Adipocyte (in vitro differentiated cells): Measurements from ENCODE around the gene ACSF3.

Experiments used
- DNase-seq: peaks from one replicate; pipeline ENCODE4 v3.0.0-alpha.2; 2015; ENCODE audit warnings: low read depth
- H3K27me3 ChIP-seq: replicated peaks from 2 replicates; pipeline ENCODE4 v1.7.0; 2013; ENCODE audit warnings: mild to moderate bottlenecking, low read length, moderate library complexity; ENCODE audit not compliant: control insufficient read depth, insufficient read depth
- H3K36me3 ChIP-seq: 2 replicates; pipeline ENCODE4 v1.7.0; 2013; ENCODE audit warnings: low read length, mild to moderate bottlenecking, moderate library complexity; ENCODE audit not compliant: control insufficient read depth, insufficient read depth, severe bottlenecking
- H3K4me1 ChIP-seq: 2 replicates; pipeline ENCODE4 v1.7.0; 2013; ENCODE audit warnings: mild to moderate bottlenecking, low read length, moderate library complexity; ENCODE audit not compliant: control insufficient read depth, insufficient read depth
- H3K4me3 ChIP-seq: 2 replicates; pipeline ENCODE4 v1.7.0; 2013; ENCODE audit warnings: mild to moderate bottlenecking, low read length, moderate library complexity
- H3K9ac ChIP-seq: 2 replicates; pipeline ENCODE4 v1.7.0; 2013; ENCODE audit warnings: mild to moderate bottlenecking, low read length, moderate library complexity
- H3K9me3 ChIP-seq: 2 replicates; pipeline ENCODE4 v1.7.0; 2013; ENCODE audit warnings: mild to moderate bottlenecking, low read length, moderate library complexity; ENCODE audit not compliant: control insufficient read depth

Gene ACSF3

GRCh38 chr16:89166696-89167424, 73.2 kb downstream of the ACSF3 start:
- Histone ChIP-seq H3K36me3 (no peaks in the 10 kb centered on the region), H3K4me3 (no peak overlapping the region), H3K9ac (peak overlapping the region; percentile 60), H3K27me3 (peaks cover 45% of the 10 kb centered on the region), H3K9me3 (no peaks in the 10 kb centered on the region), H3K4me1 (peaks cover 17% of the 10 kb centered on the region)
- no peak for DNase-seq

- H3K36me3 ChIP-seq = no peaks in the 10 kb centered on the region
- H3K4me1 ChIP-seq = peaks cover 19% of the 10 kb centered on the region
- no peaks in the 10 kb centered on the region for H3K9me3 ChIP-seq
- DNase-seq = peak; percentile 81
- H3K4me3 ChIP-seq = no peak overlapping the region
- H3K27me3 ChIP-seq = peaks cover 39% of the 10 kb centered on the region
- peak overlapping the region; percentile 60 for H3K9ac ChIP-seq
Observed at GRCh38 chr16:89167425-89167941, 73.8 kb downstream of the ACSF3 start.

- Histone ChIP-seq H3K9me3 (no peaks in the 10 kb centered on the region), H3K27me3 (peaks cover 31% of the 10 kb centered on the region), H3K4me1 (peaks cover 24% of the 10 kb centered on the region), H3K4me3 (no peak overlapping the region), H3K36me3 (no peaks in the 10 kb centered on the region), H3K9ac (no peak overlapping the region)
- DNase-seq = no peak
Observed at GRCh38 chr16:89168381-89169189, 74.9 kb downstream of the ACSF3 start.

GRCh38 chr16:89169778-89170177, 76.1 kb downstream of the ACSF3 start:
- no peak overlapping the region for H3K9ac ChIP-seq
- no peak for DNase-seq
- peaks cover 39% of the 10 kb centered on the region for H3K27me3 ChIP-seq
- H3K4me1 ChIP-seq = peaks cover 15% of the 10 kb centered on the region
- H3K9me3 ChIP-seq = no peaks in the 10 kb centered on the region
- no peak overlapping the region for H3K4me3 ChIP-seq
- H3K36me3 ChIP-seq = no peaks in the 10 kb centered on the region

GRCh38 chr16:89170346-89171215, 76.9 kb downstream of the ACSF3 start:
- H3K36me3 ChIP-seq = no peaks in the 10 kb centered on the region
- H3K27me3 ChIP-seq = peaks cover 39% of the 10 kb centered on the region
- peaks cover 15% of the 10 kb centered on the region for H3K4me1 ChIP-seq
- no peaks in the 10 kb centered on the region for H3K9me3 ChIP-seq
- H3K9ac ChIP-seq = no peak overlapping the region
- H3K4me3 ChIP-seq = no peak overlapping the region
- DNase-seq = no peak

GRCh38 chr16:89171216-89172170, 77.8 kb downstream of the ACSF3 start, which contains the start of gene CDH15:
CDH15 (plus strand) TSS chr16:89171748; CDS start chr16:89171832, 84 bp downstream.
- H3K27me3 ChIP-seq = peaks cover 44% of the 10 kb centered on the region

GRCh38 chr16:89172171-89172527, 78.5 kb downstream of the ACSF3 start:
- no peaks in the 10 kb centered on the region for H3K9me3 ChIP-seq
- H3K27me3 ChIP-seq = peaks cover 45% of the 10 kb centered on the region
- H3K4me1 ChIP-seq = peaks cover 9% of the 10 kb centered on the region

More at GRCh38 chr16:89171216-89172170, 77.8 kb downstream of the ACSF3 start, which contains the start of gene CDH15:
- Histone ChIP-seq H3K9ac (no peak within 1 kb of the TSS), H3K4me1 (peaks cover 15% of the 10 kb centered on the region), H3K9me3 (no peaks in the 10 kb centered on the region), H3K4me3 (no peak within 1 kb of the TSS), H3K36me3 (no peaks in the 10 kb centered on the region)
- peak; percentile 89 for DNase-seq

GRCh38 chr16:89172528-89173173, 79.0 kb downstream of the ACSF3 start:
- no peak overlapping the region for H3K4me3 ChIP-seq
- H3K9ac ChIP-seq = no peak overlapping the region
- DNase-seq = peak; percentile 19
- H3K4me1 ChIP-seq = peaks cover 7% of the 10 kb centered on the region
- peaks cover 50% of the 10 kb centered on the region for H3K27me3 ChIP-seq
- H3K9me3 ChIP-seq = no peaks in the 10 kb centered on the region
- no peaks in the 10 kb centered on the region for H3K36me3 ChIP-seq

More at GRCh38 chr16:89172171-89172527, 78.5 kb downstream of the ACSF3 start:
- Histone ChIP-seq H3K36me3 (no peaks in the 10 kb centered on the region), H3K4me3 (no peak overlapping the region), H3K9ac (no peak overlapping the region)
- DNase-seq = no peak

GRCh38 chr16:89173174-89173921, 79.7 kb downstream of the ACSF3 start:
- Histone ChIP-seq H3K4me3 (no peak overlapping the region), H3K9me3 (no peaks in the 10 kb centered on the region), H3K36me3 (no peaks in the 10 kb centered on the region), H3K4me1 (peaks cover 7% of the 10 kb centered on the region), H3K27me3 (peaks cover 52% of the 10 kb centered on the region), H3K9ac (no peak overlapping the region)
- DNase-seq = no peak
